H4 (cell line): ENCODE results near the gene THSD7A. TPM values are rescaled to one million over a fixed set of nuclear protein-coding genes. Genes with fewer than 3 reads are reported as not detected.
"Not testable (repeated sequence)": the region's sequence is repeated elsewhere in the genome, so short reads cannot be mapped to it uniquely, and the experiment has no call there.

Experiments used
- DNase-seq: peaks from one replicate; pipeline ENCODE4 v3.0.0-alpha.2; 2015; ENCODE audit warnings: low spot score
- total RNA-seq: library from RNA; depleted of rRNA; stranded (reverse); fragments of >200 nt; shearing (Covaris generic); gene quantifications from 2 replicates; pipeline ENCODE4 v1.2.3, GENCODE V29; 2014

Gene THSD7A
- total RNA-seq, 1 experiment from 2014 or later: 0.41 TPM

- no peak for DNase-seq
Observed at GRCh38 chr7:11464624-11465023, 367.4 kb downstream of the THSD7A start.

DNA sequence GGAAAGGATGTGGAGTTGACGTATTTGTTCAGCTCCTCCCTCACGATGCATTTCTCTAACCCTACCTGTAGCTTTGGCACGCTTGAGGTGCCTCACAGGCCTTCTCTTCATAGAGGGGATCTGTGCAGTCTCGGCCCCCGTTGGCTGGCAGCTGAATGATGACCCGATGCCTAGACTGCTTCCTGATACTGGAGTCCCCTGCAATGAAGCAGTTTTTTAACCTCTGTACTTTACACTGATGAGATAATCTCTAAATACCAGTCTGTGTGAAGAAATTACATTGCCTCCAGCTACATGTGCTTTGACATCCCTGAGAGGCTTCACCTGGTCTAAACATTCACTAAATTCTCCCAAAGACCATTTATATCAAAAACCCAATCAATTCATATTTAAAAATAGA is 370.1 kb downstream of the THSD7A start:
- no peak for DNase-seq

GRCh38 chr7:11458736-11459483 is 373.1 kb downstream of the THSD7A start:
- DNase-seq: peak; percentile 93

DNA sequence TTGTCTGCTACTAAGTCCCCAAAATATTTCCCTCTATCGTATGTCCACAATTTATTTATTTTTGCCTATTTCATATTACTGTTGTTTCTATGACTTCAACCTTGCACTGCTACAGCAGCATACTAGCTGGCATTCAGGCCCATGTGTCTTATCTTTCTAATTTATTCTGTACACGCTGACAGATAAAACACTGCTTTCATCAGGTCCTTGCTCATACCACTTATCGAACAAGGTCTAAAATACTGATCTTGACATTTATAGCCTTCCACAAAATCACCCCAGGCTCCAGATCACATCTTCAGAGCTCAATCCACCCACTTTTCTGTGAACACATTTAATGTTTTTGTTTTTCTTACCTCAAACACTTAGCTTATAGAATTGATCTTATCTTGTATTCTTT is 374.6 kb downstream of the THSD7A start:
- no peak for DNase-seq

DNA sequence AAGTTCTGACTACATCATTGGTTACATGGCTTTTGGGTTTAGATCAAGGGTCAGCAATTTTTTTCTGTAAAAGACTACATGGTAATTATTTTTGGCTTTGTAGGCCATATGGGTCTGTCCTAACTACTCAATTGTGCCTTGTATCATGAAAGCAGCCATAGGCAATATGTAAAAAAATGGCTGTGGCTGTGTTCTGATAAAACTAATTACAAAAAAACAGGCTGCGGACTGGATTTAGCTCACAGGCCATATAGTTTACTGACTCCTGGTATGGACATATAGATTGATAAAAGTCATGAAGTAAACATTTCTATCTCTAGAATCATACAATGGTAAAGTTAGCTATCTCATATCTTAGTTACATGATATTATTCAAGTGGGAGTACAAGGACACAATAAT is 375.4 kb downstream of the THSD7A start:
- no peak for DNase-seq

- no peak for DNase-seq
Observed at GRCh38 chr7:11452476-11452875, 379.5 kb downstream of the THSD7A start.

DNA sequence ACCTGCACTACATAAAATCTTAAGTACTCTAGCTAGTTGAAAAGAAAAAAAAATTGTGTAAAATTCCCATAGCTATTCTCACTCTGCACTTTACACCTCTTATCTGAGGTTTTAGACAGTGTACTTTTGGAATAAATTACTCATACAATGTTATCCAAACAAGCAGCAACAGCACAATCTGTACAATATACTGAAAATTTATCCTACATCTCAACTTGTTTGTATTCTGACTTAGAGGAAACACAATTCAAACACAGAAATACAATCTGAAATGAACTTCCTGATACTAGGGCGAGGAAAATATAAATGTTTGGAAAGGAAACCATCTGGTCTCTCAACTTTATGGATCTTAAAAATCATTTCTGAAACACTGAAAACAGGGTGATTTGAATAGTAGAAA is 381.7 kb downstream of the THSD7A start:
- DNase-seq: no peak

- DNase-seq: no peak
Observed at GRCh38 chr7:11449316-11449715, 382.7 kb downstream of the THSD7A start.

- DNase-seq: no peak
Observed at GRCh38 chr7:11448323-11448722, 383.7 kb downstream of the THSD7A start.

DNA sequence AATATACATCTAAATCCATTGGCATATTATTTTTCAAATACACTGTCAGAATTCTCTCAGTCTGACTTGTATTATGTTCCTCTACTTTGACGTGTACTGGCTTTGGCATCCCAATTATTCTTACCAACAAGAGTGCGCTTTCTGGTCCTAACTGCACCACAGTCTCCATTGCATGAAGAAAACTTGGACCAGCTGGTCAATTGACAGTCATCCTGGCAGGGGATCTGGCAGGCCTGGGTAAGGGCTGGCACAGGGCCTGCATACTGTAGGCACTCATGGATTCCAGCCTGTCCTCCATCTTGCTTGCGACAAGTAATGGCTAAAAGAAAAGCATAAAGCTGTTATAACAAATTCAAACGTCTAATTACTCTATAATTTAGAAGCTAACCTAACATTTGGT is 384.9 kb downstream of the THSD7A start:
- no peak for DNase-seq

DNA sequence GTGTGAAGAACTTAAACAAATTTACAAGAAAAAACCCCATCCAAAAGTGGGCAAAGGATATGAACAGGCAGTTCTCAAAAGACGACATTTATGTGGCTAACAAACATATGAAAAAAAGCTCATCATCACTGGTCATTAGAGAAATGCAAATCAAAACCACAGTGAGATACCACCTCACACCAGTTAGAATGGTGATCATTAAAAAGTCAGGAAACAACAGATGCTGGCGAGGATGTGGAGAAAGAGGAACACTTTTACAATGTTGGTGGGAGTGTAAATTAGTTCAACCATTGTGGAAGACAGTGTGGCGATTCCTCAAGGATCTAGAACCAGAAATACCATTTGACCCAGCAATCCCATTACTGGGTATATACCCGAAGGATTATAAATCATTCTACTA is 388.1 kb downstream of the THSD7A start:
- DNase-seq: not testable (repeated sequence)

- DNase-seq: peak; percentile 41
Observed at GRCh38 chr7:11437994-11438393, 394.0 kb downstream of the THSD7A start.

- DNase-seq: no peak
Observed at GRCh38 chr7:11436773-11437524, 395.0 kb downstream of the THSD7A start.

DNA sequence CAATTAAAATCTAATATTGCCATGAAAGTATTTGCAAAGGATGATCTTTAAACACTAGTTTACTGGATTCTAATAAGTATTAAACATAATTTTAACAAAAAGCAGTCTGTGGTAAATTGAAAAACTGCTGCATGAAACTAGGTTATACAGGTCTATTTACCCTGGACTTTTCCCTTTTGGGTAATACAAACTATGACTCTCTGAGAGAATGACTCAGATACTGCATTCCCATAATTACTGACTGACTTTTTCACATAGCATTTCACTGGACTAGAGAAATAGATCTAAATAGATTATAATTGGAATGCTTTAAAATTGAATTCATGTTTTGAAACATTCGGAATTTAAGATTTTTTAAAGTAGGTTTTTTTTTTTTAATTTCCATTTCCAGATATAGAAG is 395.7 kb downstream of the THSD7A start:
- DNase-seq: no peak

GRCh38 chr7:11434366-11434765 is 397.6 kb downstream of the THSD7A start:
- no peak for DNase-seq

DNA sequence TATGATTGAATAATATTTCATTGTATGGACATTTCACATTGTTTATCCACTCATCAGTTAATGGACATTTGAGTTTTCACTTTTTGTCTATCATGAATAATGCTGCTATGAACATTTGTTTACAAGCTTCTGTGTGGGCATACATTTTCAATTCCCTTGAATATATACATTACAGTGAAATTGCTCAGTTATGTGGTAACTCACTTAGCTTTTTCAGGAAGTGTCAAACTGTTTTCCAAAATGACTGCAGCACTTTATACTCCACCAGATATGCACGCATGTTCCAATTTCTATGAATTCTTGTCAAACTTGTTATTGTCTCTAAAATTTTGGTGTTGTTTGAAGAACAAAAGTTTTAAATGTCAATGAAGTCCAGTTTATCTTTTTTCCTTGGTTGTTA is 401.2 kb downstream of the THSD7A start:
- no peak for DNase-seq

DNA sequence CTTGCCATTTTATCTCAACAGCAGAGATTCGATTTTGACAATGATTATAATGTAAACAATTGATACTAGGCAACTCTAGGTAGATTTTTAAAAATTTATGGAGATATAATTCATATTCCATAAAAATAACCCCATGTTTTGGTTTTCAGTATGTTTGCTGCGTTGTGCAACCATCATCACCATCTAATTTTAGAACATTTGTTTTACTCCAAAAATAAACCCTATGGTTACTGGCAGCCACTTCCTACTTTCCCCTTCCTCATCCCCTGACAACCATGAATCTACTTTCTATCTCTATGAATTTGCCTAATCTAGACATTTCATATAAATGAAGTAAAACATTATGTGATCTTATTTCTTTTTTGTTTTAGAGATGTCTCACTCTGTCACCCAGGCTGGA is 401.9 kb downstream of the THSD7A start:
- no peak for DNase-seq

- no peak for DNase-seq
Observed at GRCh38 chr7:11428877-11429581, 403.0 kb downstream of the THSD7A start.

GRCh38 chr7:11427686-11428273 is 404.2 kb downstream of the THSD7A start:
- DNase-seq: peak; percentile 90

GRCh38 chr7:11424006-11424405 is 408.0 kb downstream of the THSD7A start:
- DNase-seq: no peak

DNA sequence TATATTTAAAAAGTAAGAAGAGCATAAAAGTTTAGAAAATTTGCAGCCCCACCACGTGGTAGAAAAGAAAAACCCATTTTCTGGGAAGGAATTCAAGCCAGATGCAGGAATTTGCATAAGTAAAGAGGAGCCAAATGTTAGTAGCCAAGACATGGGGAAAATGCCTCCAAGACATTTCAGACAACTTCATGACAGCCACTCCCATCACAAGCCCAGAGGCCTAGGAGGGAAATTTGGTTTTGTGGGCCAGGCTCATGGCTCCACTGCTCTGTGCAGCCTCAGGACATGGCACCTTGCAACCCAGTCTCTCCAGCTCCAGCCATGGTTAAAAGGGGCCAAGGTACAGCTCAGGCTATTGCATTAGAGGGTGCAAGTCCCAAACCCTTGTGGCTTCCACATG is 411.9 kb downstream of the THSD7A start:
- no peak for DNase-seq
